HG03066 (cell line): ENCODE measurements around the gene CIB4.
"Not testable (repeated sequence)": the region's sequence is repeated elsewhere in the genome, so short reads cannot be mapped to it uniquely, and the experiment has no call there.

Source experiments
- ATAC-seq: cut with Tn5 transposase; IDR thresholded peaks from one replicate; pipeline ENCODE4 v1.9.1; 2021; ENCODE audit warnings: low read depth; ENCODE audit not compliant: unreplicated experiment

The CIB4 gene

DNA sequence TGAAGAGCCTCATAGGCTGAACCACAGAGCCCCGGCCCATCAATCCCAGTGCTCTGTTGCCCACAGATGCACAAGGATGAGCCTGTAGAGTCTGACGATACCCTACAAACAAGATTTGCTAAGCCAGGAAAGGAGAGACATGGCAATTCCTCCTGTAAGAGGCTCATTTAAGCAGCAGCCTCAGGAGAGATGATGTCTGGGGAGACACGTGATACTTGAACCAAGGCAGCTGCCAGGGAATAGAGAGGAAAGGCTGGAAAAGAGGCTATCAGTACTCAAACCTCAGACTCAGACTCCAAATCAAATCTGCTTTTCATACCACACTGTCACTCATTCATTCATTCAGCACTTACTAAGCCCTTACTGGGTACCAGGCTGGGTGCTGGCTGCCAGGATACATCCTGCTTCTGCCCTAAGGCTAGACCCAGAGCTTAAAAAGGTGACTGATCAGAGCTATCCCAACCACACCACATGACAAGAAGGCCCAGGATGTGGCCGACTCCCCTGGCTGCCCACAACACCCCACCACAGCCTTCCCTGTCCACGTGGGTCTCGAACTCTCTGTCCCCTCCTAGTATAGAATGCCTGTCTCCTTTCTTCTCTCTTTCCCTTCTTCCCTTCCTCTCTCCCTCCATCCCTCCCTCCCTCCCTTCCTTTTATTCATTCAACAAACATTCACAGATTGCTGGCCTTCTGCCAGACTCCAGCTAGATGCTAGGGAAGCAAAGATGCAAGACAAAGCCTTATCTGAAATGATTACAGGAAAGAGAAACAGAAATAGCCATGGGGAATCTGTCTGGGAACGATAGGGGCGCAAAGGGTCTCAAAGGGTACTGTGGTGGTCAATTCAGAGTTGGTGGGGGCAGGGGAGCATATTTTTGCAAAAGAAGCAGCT, 27.9 kb upstream of the CIB4 start:
- no peak for ATAC-seq

GRCh38 chr2:26668041-26668440, 26.9 kb upstream of the CIB4 start:
- no peak for ATAC-seq

DNA sequence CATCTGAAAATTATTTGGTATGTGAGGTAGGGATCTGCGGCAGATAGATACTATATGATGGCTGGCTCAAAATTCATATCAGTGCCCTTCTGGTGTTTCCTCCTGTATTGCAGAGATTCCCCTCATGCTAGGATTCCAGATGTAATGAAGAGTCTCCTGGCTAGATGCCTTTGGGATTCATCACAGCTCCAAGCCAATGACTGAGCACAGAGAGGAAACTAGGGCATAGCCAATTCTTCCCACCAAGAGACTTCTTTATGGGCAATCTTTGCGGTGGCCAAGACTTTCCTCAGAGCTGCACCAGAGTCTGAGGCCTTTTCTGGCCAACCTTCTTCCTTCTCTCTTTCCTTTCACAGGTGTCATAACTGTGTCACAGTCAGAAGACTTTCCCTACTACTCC, 25.5 kb upstream of the CIB4 start:
- no peak for ATAC-seq

GRCh38 chr2:26665296-26665695, 24.1 kb upstream of the CIB4 start:
- not testable (repeated sequence) for ATAC-seq

GRCh38 chr2:26660363-26660962, 19.3 kb upstream of the CIB4 start:
- ATAC-seq: no peak

DNA sequence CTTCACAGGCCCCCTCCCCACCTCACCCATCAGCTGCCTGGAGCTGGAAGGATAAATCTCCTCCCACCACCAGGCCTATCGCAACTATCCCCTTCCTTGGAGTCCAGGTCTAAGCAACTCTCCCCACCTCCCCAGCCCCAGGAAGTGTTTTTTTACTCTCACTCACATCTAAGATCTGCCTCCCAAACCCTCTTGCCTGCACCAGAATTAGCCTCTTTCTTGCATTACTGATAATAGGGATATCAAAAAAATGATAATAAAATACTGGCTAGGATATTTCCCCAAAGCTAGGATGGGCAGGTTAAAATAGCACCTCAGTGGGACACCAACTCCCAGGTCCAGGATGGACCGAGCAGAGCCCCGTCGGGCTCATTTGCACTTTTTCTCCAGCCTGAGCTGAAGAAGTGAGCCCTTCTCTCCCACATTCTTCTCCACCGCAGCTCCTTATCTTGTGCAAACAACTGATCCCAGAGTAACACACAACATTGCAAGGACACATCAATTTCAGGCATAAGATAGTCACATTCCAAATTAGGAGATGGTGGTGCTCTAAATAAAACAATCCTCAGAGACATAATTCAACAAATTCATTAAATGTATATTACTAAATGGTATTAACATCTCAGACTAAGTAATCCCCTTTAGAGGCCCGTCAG, 17.7 kb upstream of the CIB4 start:
- no peak for ATAC-seq

GRCh38 chr2:26657265-26657664, 16.1 kb upstream of the CIB4 start:
- no peak for ATAC-seq

DNA sequence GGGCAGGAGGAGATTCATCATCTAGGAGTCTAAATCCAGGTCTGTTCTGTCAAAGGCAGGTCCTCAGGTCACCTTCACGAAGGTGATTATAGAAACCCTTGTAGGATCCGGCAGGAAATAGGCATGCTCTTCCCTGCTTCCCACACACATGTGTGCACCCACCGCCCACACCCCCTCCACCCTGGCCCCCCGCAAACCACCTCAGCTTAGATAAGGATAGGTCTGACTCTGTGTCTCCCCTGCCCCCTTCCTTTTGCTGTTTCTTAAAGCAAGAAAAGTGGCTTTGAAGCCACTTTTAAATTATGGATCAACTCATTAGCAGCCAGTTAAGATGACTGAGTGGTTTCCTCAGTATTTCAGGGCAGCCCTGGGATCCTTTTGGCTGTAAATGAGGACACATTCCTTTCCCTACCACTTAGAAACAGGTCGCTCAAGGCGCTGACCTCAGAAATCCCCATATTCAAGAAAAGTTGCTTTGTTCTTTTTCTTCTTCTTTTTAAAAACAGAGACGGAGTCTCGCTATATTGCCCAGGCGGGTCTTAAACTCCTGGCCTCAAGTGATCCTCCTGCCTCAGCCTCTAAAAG, 14.5 kb upstream of the CIB4 start:
- ATAC-seq: no peak

DNA sequence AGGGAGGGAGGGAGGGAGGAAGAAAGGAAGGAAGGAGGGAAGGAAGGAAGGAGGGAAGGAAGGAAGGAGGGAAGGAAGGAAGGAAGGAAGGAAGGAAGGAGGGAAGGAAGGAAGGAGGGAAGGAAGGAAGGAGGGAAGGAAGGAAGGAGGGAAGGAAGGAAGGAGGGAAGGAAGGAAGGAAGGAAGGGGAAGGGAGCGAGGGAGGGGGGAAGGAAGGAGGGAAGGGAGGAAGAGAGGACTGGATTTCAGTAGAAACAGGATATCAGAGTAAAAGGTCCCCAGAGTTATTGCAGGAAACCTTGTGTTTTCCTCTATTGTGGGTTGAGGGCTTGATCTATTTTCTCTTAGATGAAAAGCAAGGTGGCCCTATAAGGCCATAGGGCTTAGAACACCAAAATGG, 14.0 kb upstream of the CIB4 start:
- not testable (repeated sequence) for ATAC-seq

GRCh38 chr2:26654061-26654340, 12.8 kb upstream of the CIB4 start:
- ATAC-seq: no peak

- ATAC-seq: no peak
Observed at GRCh38 chr2:26653207-26654060, 12.3 kb upstream of the CIB4 start.

DNA sequence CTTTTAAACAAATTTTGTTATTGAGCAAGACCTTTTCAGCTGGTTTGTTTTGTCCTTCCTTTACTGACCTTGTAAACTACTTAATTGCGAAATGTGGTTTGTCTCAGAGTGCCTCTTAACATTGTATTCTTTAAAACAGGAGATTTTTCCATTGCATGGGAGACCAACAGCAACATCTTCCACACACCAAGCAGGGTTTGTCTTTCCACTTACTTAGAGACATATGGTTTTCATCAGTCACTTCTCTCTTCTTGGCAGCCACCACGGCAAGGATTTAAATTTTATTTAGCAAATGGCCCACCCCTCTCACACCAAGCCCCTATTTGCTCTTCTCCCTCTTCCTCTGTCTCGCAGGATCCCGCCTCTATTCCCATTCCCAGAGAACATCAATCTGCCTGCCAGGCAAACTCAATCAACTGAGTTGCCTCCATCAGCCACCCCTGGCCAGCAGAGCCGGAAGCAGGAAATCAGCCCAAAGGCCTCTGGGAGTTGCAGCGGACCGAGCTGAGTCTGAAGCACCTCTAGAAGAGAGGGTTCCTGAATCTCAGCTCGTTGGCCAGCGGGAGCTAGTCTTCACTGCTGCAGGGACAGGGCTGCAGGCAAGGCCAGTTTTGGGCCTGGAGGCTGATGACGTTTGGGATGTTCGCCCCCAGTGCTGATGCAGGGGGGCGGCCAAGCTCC, 11.3 kb upstream of the CIB4 start:
- no peak for ATAC-seq

DNA sequence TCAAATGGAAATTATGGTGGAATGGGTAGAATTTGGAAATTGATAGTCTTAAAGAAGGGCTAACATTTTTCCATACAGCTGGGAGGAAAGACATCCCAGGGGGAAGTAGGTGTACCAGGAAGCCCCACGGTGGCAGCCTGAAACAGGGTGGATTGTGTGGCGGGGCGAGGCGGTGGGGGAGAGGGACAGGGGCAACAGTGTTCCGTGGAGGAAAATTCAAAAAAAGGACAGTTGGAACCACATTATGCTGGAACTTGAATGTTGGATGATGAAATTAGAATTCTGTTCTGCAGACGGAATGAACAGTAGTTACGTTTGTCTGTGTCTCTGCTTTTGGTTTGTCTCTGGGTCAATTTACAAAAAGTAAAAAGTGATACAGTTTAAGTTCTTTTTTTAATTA, 10.6 kb upstream of the CIB4 start:
- no peak for ATAC-seq

DNA sequence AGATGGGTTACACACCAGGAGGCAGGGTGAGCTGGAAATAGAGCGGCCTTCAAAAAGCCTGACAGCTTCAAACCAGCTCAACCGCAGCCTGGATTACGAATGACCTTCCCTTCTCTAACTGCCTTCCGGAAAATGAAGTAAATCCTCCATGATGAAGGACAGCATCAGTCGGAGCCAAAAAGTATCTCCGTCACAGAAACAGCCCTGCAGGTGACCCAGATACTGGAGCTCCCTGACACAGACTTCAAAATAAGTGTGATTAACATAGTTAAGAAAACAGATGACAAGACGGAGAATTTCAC, 10.3 kb upstream of the CIB4 start:
- ATAC-seq: no peak

- no peak for ATAC-seq
Observed at GRCh38 chr2:26650713-26651469, 9.7 kb upstream of the CIB4 start.

DNA sequence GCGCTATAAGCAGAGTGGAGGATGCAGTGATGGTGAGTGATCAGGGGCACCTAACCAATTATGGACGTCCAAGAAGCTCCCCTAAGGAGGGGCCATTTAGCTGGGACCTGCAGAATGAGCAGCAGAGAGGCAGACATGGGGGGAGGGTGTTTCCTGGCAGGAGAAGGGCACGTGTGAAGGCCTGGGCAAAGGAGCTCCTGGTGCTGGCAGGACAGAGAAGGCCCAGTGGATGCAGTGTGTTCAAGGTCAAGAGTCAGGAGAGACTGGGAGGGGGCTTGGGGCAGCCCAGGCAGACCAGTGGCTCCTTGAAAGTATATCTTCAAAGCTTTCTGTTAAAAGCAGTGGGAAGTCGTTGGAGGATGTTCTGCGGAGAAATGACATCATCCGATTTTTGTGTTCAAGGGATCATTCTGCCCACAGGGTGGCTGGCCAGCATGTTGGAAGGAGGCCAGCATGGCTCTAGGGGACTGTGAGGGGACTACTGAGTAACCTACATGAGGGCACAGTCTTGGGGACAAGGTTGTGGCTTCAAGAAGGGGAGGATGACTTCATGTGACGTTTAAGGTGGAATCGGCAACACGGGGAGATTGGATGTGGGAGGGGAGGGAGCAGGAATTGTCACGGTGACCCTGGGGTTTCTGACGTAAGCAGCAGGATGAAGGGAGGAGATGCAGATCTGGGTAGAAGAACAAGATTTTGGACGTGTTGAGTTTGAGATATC, 9.0 kb upstream of the CIB4 start:
- ATAC-seq: no peak

- no peak for ATAC-seq
Observed at GRCh38 chr2:26649322-26649721, 8.2 kb upstream of the CIB4 start.

- no peak for ATAC-seq
Observed at GRCh38 chr2:26648516-26648915, 7.3 kb upstream of the CIB4 start.

GRCh38 chr2:26647981-26648380, 6.8 kb upstream of the CIB4 start:
- ATAC-seq: no peak
